Suprapubic skin (tissue), 4 donors: ENCODE measurements around the gene CARM1. TPM values are rescaled to one million over a fixed set of nuclear protein-coding genes. Genes with fewer than 3 reads are reported as not detected.
A peak's percentile ranks its signal among the peaks of the same experiment; 100 is the strongest.
"Not testable (repeated sequence)": the region's sequence is repeated elsewhere in the genome, so short reads cannot be mapped to it uniquely, and the experiment has no call there.

Experiments used
- DNase-seq, 2 donors: peaks; one replicate each; pipeline ENCODE4 v3.0.0-alpha.2; 2019; ENCODE audit warnings: low spot score in 2 of 2
- H3K27ac ChIP-seq: fragments of 200-600 bp; sonication (generic); one replicate; pipeline ENCODE4 v1.5.1; 2019
- H3K27me3 ChIP-seq: fragments of 200-600 bp; sonication (generic); one replicate; pipeline ENCODE4 v1.5.1; 2019
- H3K36me3 ChIP-seq: fragments of 200-600 bp; sonication (generic); one replicate; pipeline ENCODE4 v1.5.1; 2019
- H3K4me1 ChIP-seq: fragments of 200-600 bp; sonication (generic); one replicate; pipeline ENCODE4 v1.5.1; 2019
- H3K4me3 ChIP-seq: fragments of 200-600 bp; sonication (generic); one replicate; pipeline ENCODE4 v1.5.1; 2019; ENCODE audit warnings: mild to moderate bottlenecking
- H3K9me3 ChIP-seq: fragments of 200-600 bp; sonication (generic); one replicate; pipeline ENCODE4 v1.5.1; 2019
- CTCF ChIP-seq, 2 donors: fragments of 200-600 bp in 1 of 2; fragments of 450-650 bp in 1 of 2; sonication (generic) in 1 of 2; IDR thresholded peaks; one replicate each; pipeline ENCODE4 v1.5.1; 2016 to 2019; ENCODE audit warnings: antibody characterized with exemption in 2 of 2, mild to moderate bottlenecking in 1 of 2, moderate library complexity in 1 of 2
- EP300 ChIP-seq: sonication (generic); formaldehyde crosslinking; IDR thresholded peaks from one replicate; pipeline ENCODE4 v1.6.1; 2017; ENCODE audit warnings: antibody characterized with exemption
- POLR2A ChIP-seq, 2 donors: fragments of 450-650 bp; IDR thresholded peaks; one replicate each; pipeline ENCODE4 v1.6.1; 2017; ENCODE audit warnings: antibody characterized with exemption in 2 of 2, mild to moderate bottlenecking in 2 of 2, moderate library complexity in 2 of 2
- POLR2AphosphoS5 ChIP-seq, 3 donors: sonication (generic); formaldehyde crosslinking; IDR thresholded peaks; one replicate each; pipeline ENCODE4 v1.6.1; 2017; ENCODE audit warnings: antibody characterized with exemption in 3 of 3
- WGBS: methylation state at CpG from one replicate; pipeline ENCODE4 v1.1.5; 2018; 5-methylcytosine and 5-hydroxymethylcytosine counted together
- total RNA-seq, 4 donors: library from RNA; depleted of rRNA; stranded (reverse); fragments of >200 nt; gene quantifications; one replicate each; pipeline ENCODE4 v1.1.0, GENCODE V29; 2016

The CARM1 gene
- total RNA-seq, 4 donors from 2014 or later = 19.8 to 26.6 (median 23.2) TPM

GRCh38 chr19:10946958-10947657, 75.8 kb downstream of the CARM1 start:
- Histone ChIP-seq H3K4me3 (no peak overlapping the region), H3K36me3 (no peaks in the 10 kb centered on the region), H3K27ac (no peak overlapping the region), H3K9me3 (no peaks in the 10 kb centered on the region), H3K27me3 (no peaks in the 10 kb centered on the region), H3K4me1 (peaks cover 15% of the 10 kb centered on the region)
- no peak for DNase-seq
- 56% methylated on average over 6 of the region's 6 CpGs for WGBS
- TF ChIP-seq CTCF (IDR thresholded peaks at IDR 0.05) = no peak

- no peaks in the 10 kb centered on the region for H3K9me3 ChIP-seq
- no peaks in the 10 kb centered on the region for H3K36me3 ChIP-seq
- 70% methylated on average over 6 of the region's 6 CpGs for WGBS
Measured at GRCh38 chr19:10952809-10953208, 81.5 kb downstream of the CARM1 start.

GRCh38 chr19:10959277-10959968, 88.1 kb downstream of the CARM1 start:
- Histone ChIP-seq H3K4me3 (peak overlapping the region; percentile 93), H3K27ac (peak overlapping the region; percentile 94), H3K4me1 (peaks cover 34% of the 10 kb centered on the region)
- WGBS = 94% methylated on average over 19 of the region's 19 CpGs
- not testable (repeated sequence) for DNase-seq, H3K36me3 ChIP-seq, H3K9me3 ChIP-seq, H3K27me3 ChIP-seq

More at GRCh38 chr19:10952809-10953208, 81.5 kb downstream of the CARM1 start:
- no peaks in the 10 kb centered on the region for H3K27me3 ChIP-seq
- H3K27ac ChIP-seq = peak overlapping the region; percentile 78
- no peak for DNase-seq
- no peak overlapping the region for H3K4me3 ChIP-seq
- peaks cover 20% of the 10 kb centered on the region for H3K4me1 ChIP-seq
- TF ChIP-seq EP300 (no peak), POLR2A (IDR thresholded peaks at IDR 0.05) (no peak), CTCF (IDR thresholded peaks at IDR 0.05) (no peak), POLR2AphosphoS5 (IDR thresholded peaks at IDR 0.05) (no peak)

GRCh38 chr19:10960314-10961072, 89.1 kb downstream of the CARM1 start, which contains the start of gene SMARCA4:
Gene SMARCA4, plus strand, starts transcription at chr19:10961030. Its CDS starts 23,122 bp downstream, at chr19:10984152.
- Histone ChIP-seq H3K9me3 (no peaks in the 10 kb centered on the region), H3K4me1 (peaks cover 34% of the 10 kb centered on the region), H3K27ac (peak within 1 kb of the TSS; percentile 94), H3K27me3 (no peaks in the 10 kb centered on the region), H3K36me3 (no peaks in the 10 kb centered on the region), H3K4me3 (peak within 1 kb of the TSS; percentile 93)
- TF ChIP-seq POLR2AphosphoS5 (IDR thresholded peaks at IDR 0.05) (peak; percentile 61 to 87 (median 82)), CTCF (IDR thresholded peaks at IDR 0.05) (no peak), POLR2A (IDR thresholded peaks at IDR 0.05) (peak in 1 of 2 donors; percentile 92)
- peak; percentile 96 to 98 for DNase-seq
- WGBS = under 1% methylated on average over 15 of the region's 100 CpGs

GRCh38 chr19:10961073-10961860, 89.9 kb downstream of the CARM1 start:
- H3K27me3 ChIP-seq = no peaks in the 10 kb centered on the region
- H3K36me3 ChIP-seq = no peaks in the 10 kb centered on the region
- no peaks in the 10 kb centered on the region for H3K9me3 ChIP-seq
- WGBS = under 1% methylated on average over 31 of the region's 92 CpGs
- peaks cover 34% of the 10 kb centered on the region for H3K4me1 ChIP-seq
- peak overlapping the region; percentile 94 for H3K27ac ChIP-seq
- peak overlapping the region; percentile 93 for H3K4me3 ChIP-seq
- DNase-seq = no peak
- no peak for TF ChIP-seq POLR2A (IDR thresholded peaks at IDR 0.05)
- TF ChIP-seq POLR2AphosphoS5 (IDR thresholded peaks at IDR 0.05) = no peak
- no peak for TF ChIP-seq EP300
- TF ChIP-seq CTCF (IDR thresholded peaks at IDR 0.05) = no peak
